HFF-Myc (cell line): ENCODE measurements around the gene OSBPL6.
A peak's percentile ranks its signal among the peaks of the same experiment; 100 is the strongest.

Experiments used
- DNase-seq: peaks from one replicate; pipeline ENCODE4 v3.0.0-alpha.2; 2011; ENCODE audit warnings: low read depth; ENCODE audit errors: extremely low read depth
- H3K4me3 ChIP-seq: replicated peaks from 2 replicates; pipeline ENCODE4 v1.5.1; 2011; ENCODE audit warnings: low read depth, mild to moderate bottlenecking, control low read depth, low read length
- TF ChIP-seq, protein P1 (sequence below): IDR thresholded peaks from 2 replicates; pipeline ENCODE4 v1.5.1; 2012; ENCODE audit warnings: mild to moderate bottlenecking, low read depth, low read length, control low read depth; ENCODE audit errors: missing control alignments

The OSBPL6 gene

GRCh38 chr2:178394859-178395258 lies 200.5 kb downstream of the OSBPL6 start:
- no peak for DNase-seq
- TF ChIP-seq, protein P1, sequence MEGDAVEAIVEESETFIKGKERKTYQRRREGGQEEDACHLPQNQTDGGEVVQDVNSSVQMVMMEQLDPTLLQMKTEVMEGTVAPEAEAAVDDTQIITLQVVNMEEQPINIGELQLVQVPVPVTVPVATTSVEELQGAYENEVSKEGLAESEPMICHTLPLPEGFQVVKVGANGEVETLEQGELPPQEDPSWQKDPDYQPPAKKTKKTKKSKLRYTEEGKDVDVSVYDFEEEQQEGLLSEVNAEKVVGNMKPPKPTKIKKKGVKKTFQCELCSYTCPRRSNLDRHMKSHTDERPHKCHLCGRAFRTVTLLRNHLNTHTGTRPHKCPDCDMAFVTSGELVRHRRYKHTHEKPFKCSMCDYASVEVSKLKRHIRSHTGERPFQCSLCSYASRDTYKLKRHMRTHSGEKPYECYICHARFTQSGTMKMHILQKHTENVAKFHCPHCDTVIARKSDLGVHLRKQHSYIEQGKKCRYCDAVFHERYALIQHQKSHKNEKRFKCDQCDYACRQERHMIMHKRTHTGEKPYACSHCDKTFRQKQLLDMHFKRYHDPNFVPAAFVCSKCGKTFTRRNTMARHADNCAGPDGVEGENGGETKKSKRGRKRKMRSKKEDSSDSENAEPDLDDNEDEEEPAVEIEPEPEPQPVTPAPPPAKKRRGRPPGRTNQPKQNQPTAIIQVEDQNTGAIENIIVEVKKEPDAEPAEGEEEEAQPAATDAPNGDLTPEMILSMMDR, result no peak
- no peak overlapping the region for H3K4me3 ChIP-seq

- TF ChIP-seq, protein P1, result no peak
- H3K4me3 ChIP-seq, result no peak overlapping the region
- no peak for DNase-seq
Observed at GRCh38 chr2:178395295-178395694, 201.0 kb downstream of the OSBPL6 start.

GRCh38 chr2:178395941-178396570 lies 201.7 kb downstream of the OSBPL6 start:
- TF ChIP-seq, protein P1, result no peak
- no peak overlapping the region for H3K4me3 ChIP-seq
- DNase-seq, result peak; percentile 93

- no peak overlapping the region for H3K4me3 ChIP-seq
- DNase-seq, result no peak
- TF ChIP-seq, protein P1, result peak; percentile 56
Observed at GRCh38 chr2:178397002-178397605, 202.8 kb downstream of the OSBPL6 start.

DNA sequence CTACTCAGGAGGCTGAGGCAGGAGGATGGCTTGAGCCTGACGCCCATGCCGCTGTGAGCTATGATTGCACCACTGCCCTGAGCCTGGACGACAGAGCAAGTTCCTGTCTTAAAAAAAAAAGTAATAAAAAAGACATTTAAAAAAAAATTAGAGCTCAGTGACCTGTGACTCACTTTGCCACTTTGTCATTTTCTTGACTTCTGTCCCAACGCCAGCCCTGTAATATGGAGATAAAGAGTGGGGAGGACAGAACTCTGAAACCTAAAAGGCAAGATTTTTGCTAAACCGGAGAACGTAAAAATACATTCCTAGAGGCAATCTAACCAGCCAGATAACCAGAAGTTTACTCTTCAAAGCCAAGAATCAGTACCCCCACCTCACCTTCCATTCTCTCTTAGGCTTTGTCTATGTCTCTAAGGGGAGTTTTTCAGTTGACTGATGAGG lies 207.7 kb downstream of the OSBPL6 start:
- TF ChIP-seq, protein P1, result no peak
- no peak overlapping the region for H3K4me3 ChIP-seq
- DNase-seq, result no peak

DNA sequence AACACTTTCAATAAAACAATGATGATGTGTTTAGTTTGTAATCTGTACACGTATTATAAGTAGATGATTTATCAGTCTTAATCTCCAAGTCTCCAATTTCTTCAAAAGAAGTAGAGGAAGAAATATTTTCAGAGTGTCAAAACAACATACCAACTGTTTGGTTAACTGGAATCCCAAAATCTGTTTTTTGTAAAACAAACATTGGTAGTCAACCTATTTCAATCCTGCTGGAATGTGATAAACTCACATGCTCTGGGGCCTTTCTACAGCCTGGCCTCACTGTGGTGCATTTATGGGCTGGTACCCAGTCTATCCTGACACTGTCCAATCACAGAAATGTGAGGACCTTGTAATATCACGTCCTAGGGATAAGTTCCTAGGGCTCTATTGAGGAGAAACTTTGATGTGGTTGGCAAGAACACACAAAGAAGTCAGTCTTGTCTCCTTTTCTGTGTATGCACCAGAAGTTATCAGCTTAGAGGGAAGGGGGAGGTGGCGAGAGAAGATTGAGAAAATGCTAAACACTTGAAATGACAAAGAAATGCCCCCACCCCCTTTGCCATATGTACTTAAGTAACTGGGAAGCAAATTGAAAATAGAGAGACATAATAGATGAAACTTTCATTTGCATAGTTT lies 209.5 kb downstream of the OSBPL6 start:
- TF ChIP-seq, protein P1, result no peak
- H3K4me3 ChIP-seq, result no peak overlapping the region
- DNase-seq, result no peak
